Stimulated activated CD4-positive, alpha-beta T cell treated with anti-CD3 and anti-CD28 coated beads, TNF-alpha, amount 100 ng/mL, for 1 hour (primary cell): Measurements from ENCODE around the gene PAQR4.

Source experiments
- DNase-seq, 3 donors: peaks; one replicate each; pipeline ENCODE4 v3.0.0-alpha.2; 2020; ENCODE audit warnings: low read depth in 3 of 3, low spot score in 1 of 3

PAQR4 gene

DNA sequence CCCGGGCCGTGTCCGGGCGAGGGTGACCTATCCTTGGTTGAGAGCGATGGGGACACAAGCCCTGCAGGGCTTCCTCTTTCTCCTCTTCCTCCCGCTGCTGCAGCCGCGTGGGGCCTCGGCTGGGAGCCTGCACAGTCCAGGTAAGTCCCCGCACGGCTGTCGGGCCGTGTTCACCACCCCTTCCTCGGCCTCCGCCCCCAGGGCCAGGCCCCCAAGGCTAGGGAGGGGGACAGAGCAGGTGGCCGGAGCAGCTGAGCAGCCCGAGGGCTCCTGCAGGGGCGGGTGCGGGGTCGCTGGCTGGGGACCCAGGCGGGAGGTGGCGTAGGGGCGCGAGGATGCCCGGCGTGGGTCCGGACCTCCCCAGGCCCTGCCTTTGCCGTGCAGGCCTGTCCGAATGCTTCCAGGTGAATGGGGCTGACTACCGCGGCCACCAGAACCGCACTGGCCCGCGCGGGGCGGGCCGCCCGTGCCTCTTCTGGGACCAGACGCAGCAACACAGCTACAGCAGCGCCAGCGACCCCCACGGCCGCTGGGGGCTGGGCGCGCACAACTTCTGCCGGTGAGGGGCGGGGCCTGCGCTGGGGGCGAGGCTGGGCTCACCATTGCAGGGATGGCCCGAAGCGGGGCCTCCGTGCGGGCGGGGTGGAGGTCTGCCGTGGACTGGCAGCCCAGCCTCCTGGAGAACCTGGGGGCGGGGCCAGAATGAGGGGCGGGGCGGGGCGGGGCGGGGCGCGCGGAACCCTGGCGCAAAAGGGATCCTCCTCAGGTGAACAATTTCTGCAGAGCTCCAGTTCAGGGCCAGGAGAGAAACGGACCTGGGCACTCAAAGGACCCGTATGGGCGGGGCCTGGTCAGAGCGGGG lies 4.4 kb upstream of the PAQR4 start:
- DNase-seq: no peak

DNA sequence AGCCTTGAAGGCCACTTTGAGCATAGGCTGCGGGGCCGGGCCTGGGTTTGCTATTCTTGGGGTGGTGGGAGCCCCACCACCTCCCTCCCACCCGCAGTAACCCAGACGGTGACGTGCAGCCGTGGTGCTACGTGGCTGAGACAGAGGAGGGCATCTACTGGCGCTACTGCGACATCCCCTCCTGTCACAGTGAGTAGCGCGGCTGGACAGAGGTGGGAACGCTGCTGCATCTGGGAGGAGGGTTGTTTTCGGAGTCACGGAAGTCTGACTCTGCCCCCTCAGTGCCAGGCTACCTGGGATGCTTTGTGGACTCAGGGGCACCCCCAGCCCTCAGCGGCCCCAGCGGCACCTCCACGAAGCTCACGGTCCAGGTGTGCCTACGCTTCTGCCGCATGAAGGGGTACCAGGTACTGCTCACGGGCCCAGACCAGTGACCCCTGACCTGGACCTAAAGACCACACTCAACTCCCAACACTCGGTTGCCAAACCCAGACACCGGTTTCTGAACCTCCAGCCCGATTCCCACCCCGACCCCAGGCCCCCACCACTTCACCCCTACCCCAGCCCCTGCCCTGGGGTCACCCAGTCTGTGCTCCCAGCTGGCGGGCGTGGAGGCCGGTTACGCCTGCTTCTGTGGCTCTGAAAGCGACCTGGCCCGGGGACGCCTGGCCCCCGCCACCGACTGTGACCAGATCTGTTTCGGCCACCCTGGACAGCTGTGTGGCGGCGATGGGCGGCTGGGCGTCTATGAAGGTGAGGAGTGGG lies 2.9 kb upstream of the PAQR4 start:
- DNase-seq: no peak

DNA sequence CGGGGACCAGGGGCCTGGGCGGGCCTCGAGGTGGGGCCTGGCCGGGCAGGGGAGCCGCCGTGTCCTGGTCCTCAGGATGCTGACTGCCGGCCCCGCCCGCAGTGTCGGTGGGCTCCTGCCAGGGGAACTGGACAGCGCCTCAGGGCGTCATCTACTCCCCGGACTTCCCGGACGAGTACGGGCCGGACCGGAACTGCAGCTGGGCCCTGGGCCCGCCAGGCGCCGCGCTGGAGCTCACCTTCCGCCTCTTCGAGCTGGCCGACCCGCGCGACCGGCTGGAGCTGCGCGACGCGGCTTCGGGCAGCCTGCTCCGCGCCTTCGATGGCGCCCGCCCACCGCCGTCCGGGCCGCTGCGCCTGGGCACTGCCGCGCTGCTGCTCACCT lies 2.3 kb upstream of the PAQR4 start:
- no peak for DNase-seq

DNA sequence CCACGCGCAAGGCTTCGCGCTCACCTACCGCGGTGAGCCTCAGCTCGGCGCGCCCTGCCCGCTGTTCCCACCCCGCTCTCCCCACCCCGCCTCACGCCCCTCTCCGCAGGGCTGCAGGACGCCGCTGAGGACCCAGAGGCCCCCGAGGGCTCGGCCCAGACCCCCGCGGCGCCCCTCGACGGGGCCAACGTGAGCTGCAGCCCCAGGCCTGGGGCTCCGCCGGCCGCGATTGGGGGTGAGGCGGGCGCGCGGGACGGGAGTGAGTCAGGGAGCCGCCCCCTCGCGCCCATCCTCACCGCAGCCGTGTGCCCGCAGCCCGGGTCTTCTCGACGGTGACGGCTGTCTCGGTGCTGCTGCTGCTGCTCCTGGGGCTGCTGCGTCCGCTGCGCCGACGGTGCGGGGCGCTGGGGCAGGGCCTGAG lies 1.9 kb upstream of the PAQR4 start:
- no peak for DNase-seq

DNA sequence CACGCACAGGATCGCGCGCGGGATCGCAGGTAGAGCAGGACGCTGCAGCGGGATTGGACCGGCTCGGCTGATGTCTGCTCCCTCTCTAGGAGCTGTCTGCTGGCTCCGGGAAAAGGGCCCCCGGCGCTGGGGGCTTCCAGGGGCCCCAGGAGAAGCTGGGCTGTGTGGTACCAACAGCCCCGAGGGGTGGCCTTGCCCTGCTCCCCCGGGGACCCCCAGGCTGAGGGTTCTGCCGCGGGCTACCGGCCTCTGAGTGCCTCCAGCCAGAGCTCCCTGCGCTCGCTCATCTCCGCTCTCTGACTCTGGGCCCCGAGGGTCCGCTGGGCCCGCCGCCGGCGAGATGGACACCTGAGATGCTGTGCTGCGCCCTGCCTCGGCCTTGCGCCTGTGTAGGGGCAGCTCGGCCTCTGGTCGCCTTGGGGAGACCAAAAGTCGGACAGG lies 1.4 kb upstream of the PAQR4 start:
- DNase-seq: no peak

DNA sequence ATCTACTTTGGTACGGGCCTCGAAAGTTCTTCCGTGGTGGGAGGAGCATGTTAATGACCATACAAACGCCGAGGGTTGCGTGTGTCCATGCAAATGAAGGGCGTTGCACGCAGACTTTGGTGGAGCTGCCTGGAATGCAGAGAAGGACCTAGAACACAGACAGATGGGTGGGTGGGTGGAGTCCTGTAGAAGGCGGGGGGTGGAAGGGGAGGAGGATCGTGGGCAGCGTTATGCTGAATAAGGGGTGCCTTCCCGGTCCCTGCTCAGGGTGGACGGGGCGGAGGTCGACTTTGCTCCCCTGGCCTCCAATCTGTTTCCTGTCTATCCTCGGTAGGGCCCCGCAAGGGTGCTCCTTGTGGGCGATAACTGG lies 795 bp upstream of the PAQR4 start:
- DNase-seq: no peak

DNA sequence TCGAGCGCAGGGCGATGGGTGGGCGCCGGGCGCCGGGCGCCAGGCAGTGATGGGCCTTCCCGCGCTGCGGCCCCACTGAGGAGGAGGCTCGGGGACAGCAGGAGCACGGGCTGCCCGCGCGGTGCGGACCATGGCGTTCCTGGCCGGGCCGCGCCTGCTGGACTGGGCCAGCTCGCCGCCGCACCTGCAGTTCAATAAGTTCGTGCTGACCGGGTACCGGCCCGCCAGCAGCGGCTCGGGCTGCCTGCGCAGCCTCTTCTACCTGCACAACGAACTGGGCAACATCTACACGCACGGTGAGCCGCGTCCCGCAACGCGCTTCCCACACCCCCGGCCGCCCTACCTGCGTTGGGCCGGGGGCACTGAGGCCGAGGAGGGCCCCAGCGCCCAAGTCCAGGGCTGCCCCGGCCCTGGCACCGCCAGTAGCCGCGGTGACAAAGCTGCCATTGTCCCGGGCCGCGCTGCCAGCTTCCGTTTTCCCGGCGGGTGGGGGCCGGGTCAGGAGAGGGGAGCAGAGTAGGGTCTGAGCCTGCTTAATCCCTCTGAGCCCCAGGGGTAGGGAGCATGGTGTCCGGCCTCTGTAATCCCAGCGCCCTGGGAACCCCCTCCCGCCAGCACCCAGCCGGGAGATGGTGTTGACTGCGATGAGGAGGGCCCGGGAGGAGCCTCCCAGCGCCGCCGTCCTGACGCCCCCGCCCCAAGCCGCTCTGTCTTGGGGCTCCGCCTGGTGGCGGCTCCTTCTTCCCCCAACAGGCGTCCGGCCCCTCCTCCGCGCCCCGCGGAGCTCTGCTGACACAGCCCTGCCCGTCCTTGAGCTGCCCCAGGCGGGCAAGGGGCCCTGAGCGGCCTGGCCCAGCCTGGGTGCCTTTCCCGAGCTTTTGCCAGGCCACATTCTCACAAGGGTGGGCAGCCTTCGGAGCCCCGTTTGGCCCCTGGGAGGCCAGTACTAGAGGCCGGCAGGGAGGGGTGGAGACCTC lies 685 bp downstream of the PAQR4 start:
- DNase-seq: peak in 1 of 3 donors; percentile 56

DNA sequence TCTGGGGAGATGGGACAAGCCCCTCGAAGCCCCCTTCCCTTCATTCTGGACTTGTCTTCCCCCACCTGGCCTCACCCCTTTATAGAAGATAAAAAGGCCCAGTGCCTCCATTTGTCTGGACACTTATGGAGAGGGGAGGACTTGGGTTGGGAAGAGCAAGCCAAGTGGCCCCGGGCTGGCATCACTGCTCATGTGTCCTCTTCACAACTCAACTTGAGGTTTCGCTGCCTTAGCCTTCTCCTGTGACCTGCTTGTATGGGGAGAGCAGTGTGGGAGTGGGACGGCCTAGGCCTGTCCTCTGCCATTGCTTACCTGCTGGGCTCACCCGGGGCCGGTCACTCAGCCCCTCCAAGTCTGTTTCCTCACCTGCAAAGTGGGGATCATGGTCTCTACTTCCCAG lies 1.4 kb downstream of the PAQR4 start:
- DNase-seq: no peak

DNA sequence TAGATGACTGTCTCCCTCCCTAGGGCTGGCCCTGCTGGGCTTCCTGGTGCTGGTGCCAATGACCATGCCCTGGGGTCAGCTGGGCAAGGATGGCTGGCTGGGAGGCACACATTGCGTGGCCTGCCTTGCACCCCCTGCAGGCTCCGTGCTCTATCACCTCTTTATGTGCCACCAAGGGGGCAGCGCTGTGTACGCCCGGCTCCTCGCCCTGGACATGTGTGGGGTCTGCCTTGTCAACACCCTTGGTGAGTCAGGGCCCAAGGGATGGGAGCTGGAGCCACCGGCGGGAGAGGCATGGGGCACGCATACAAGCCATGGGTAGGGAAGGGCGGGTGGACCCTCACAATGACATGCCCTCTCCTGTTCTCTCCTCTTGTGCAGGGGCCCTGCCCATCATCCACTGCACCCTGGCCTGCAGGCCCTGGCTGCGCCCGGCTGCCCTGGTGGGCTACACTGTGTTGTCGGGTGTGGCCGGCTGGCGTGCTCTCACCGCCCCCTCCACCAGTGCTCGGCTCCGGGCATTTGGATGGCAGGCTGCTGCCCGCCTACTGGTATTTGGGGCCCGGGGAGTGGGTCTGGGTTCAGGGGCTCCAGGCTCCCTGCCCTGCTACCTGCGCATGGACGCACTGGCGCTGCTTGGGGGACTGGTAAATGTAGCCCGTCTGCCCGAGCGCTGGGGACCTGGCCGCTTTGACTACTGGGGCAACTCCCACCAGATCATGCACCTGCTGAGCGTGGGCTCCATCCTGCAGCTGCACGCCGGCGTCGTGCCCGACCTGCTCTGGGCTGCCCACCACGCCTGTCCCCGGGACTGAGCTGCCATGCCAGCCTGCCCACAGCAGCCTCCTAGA lies 2.2 kb downstream of the PAQR4 start:
- DNase-seq: no peak

DNA sequence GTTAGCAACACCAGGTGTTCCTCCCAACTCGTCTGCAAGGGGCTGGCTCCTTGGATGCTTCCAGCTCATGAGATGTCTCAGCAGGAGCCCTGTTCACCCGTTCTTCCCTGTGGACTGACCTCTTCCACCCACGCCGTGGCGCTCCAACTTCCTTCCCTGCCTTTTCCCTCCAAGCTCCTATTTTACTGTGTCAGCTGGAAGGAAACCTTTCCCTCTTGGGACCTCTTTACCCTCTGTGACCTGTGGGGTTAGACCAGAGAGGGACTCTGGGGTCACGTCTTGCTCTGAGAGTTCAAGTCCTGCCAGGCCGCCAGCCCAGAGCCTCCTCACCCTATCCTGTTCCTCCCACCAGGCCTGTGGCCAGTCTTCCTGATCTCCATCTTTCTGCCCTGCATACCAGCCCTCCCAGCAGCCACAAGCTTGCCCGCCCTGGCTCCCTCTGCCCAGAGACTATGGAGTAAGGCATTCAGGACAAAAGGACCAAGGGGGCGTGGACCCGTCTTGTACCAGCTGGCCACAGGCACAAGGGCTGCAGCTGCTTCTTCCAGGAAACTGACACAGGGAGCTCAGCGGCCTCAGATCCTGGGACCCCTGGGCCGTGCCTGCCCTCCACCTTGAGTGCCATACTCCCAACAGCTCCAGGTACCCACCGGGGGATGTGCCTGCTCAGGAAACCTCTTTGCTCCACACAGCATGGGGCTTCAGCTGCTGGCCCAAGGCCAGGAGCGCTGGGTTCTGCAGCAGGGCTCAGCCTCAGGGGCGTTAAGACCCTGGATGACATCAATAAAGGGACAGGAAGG lies 3.0 kb downstream of the PAQR4 start:
- DNase-seq: no peak

DNA sequence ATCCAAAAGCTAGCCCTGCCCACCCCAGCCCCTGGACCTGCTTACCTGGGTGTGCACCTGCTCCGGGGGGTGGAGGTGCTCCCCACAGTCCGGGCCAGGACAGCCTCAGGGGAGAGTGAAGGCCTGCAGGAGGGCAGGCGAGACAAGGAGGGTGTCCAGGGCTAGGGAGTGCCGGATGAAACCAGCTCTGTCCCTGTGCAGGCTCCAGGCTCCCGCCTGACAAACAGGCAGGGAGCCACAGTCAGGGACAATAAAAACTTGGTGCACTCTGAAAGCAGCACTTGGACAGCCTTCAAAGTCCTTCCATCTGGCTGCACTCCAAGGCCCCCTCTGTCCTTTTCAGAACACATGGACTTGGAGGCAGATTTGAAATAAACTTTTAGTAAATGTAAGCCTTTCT lies 3.9 kb downstream of the PAQR4 start:
- no peak for DNase-seq

DNA sequence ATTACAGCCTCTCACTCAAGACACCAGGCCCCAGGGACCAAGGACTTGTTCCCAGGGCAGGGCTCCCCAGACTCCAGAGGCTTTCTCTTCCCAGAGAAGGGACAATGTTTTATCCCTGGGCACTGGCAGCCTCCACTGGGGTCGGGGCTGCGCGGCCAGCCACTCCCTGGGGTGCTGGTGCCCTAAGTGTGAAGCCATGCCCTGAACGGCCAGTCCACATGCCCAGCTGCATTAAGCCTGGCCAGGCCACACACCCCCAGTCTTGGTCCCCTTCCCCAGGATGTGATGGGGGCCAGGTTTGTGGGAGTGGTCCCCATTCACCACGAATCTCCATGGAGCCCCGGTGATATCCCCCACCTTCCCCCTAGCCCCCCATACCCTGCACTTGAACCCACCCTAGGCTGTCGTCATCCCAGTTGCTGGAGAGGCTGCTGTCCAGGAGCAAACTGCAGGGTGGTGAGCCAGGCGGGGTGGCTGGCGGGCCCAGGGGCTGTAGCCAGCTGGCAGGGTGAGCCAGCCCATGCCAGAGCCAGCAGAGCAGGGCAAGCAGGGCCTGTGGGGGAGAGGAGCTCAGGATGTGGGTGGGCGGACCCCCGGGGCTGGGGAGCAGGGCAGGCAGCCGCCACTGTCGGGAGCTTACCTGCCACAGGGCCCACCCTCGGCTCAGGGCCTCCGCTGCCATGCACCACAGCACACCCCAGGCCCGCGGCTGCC lies 4.6 kb downstream of the PAQR4 start:
- no peak for DNase-seq

DNA sequence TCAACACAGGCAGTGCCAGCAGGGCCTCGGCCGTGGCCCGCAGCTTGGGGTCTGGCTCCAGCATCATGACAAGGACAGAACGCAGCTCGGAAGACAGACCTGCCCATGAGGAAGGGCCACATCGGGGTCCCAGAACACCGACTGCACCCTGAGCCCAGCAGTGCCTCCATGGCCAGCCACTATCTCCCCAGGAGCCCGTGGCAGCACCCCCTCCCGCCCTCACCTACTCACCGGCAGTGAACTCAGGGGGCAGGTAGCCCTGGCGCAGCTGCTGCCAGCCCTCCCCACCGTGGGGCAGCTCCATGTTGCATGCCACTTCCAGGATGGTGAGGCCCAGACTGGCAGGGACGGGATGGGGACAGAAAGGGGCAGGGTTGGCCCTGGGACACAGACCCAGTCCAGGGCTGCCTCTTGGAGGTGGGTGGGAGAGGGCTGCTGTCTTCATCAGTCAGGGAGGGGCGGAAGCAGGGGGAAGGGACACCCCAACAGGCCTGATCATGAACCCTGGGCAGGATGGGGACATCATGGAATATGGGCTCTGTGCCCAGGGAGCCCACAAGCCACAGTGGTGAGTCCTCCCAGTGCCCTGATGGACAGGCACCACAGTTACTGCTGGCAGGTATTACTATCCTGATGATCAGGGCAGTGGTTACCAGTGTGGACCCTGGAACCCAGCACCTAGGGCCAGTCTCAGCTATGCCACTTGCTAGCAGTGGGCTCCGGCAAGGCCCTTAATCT lies 5.3 kb downstream of the PAQR4 start:
- DNase-seq: no peak

DNA sequence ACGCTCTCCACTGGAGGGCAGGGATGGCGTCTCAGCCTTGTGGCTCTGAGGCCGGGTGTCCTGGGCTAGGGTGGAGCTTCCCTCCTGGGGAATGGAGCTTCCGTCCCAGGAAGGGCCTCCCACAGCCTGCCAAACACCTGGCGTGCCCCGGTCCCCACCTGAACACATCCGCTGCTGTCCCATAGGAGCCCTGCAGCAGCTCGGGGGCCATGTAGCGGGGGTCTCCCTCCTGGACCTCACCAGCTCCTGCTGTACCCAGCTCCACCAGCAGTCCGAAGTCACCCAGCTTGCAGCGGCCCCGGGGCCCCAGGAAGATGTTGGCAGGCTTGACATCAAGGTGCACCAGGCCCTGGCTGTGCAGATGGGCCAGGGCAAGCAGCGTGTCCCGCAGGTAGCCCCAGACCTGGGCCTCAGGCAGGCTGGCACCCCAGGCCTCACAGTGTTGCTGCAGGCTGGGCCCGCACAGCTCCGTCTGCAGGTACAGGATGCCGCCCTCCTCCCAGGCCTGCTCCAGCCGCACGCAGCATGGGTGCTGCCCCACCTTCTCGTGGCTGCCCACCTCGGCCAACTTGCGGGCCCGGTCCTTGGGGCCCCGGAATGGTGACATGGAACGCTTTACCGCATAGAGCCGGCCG lies 6.1 kb downstream of the PAQR4 start:
- no peak for DNase-seq

DNA sequence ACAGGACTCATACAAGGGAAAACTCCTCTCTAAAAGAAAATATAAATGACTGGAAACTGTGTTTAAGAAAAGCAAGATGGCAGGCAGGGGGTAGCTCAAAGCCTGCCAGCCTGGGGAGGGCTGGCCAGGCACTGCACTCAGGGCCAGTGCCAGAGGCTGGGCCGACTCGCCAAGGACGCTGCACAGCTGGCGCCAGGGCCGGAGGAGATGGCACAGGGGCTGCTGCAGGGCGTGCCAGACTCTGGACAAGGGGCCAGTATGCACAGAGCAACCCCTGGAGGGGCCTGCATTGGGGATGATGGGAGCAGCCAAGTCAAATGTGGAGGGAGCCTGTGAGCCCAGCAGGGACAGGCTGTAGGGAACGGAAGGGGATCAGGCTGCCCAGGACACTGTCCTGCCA lies 7.1 kb downstream of the PAQR4 start:
- no peak for DNase-seq

DNA sequence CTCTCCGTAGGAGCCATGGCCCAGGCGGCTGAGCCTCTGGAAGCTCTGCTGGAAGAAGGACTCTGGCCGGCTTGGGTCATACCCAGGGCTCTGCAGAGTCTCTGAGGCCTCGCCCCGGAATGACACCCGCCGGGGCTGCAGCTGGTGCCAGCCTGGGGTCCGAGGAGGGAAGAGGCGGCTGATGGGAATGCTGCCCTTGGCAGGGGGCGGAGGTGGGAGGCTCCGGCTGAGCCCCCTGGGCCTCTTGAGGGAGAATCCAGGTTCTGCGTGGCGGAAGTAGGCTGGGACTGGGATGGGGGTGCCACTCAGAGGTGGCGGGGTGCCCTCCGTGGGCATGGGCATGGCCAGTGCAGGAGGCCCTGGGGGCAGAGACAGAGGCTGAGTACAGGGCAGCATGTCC lies 7.5 kb downstream of the PAQR4 start:
- DNase-seq: no peak

DNA sequence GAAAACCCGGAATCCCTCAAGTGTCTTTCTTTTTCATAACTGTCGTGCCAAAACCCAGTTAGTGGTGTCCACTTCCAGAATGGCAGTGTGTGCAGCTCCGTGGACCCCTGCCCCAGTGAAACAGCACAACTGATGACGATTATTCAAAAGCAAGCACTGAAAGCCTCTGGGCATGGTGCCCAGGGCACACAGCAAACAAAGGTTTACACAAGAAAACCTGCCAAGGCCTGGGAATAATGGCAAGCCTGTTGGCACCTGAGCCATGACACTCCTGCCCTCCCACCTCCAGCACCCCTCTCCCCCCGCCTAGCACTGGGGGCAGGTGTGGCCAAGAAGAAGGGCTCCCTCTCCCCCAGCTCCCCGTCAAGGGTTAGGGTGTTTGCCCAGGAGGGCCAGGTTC lies 8.3 kb downstream of the PAQR4 start:
- no peak for DNase-seq

DNA sequence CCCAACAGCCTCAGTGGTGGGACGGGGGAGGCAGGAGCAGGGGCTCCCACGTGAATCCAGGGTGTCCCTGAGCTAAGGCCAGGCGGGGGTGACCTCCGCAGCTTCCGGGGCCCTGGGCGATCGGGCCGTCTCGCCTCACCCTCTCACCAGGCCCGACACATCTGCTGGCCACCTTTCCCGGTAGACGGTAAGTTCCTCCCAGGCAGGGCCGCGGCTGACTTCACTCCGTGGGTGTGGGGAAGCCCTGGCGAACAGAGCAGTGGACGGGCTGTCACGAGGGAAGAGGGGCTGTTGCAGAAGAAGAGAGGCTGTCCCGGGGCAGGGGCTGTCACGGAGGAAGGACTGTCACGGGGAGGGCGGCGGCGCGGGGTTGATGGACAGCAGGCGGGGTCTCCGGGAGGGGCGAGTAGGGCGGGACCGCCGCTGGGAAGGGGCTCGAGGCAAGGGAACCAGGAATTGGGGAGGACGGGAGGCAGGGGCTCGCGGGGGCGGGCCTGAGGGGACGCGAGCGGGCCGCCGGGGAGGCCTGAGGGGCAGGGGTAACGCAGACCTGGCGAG lies 10.6 kb downstream of the PAQR4 start:
- no peak for DNase-seq
